ENCODE results near the gene UNC13D. TPM values are rescaled to one million over a fixed set of nuclear protein-coding genes. Genes with fewer than 3 reads are reported as not detected.

The UNC13D gene
- total and polyA plus RNA-seq, 9 of the 15 experiments (the other 6 are each of a cell fraction or from before 2014, with no cell fraction given), result 0.86 to 244 (median 69.2) TPM

GRCh38 chr17:75779250-75779986 is 64.8 kb downstream of the UNC13D start (continued):
- TF ChIP-seq ZNF609 (CRISPR knock-in tag; IDR thresholded peaks at IDR 0.05; ENCODE audit: borderline replicate concordance) (peak; percentile 94; the same call in 1 of the 2 replicates), ZNF766 (CRISPR knock-in tag; conservative IDR thresholded peaks at IDR 0.05) (peak; percentile 79; the same call in 1 of the 2 replicates), SREBF1 (IDR thresholded peaks at IDR 0.05; ENCODE audit: borderline replicate concordance, low read depth, low read length) (no peak), EP300 (IDR thresholded peaks at IDR 0.05; ENCODE audit: low read length) (0 out of 2 replicates have a peak, but pooled peaks have one; percentile 16), KDM5B (IDR thresholded peaks at IDR 0.05; ENCODE audit: insufficient replicate concordance, low read depth, low read length) (peak; percentile 100), ZKSCAN8 (CRISPR knock-in tag; IDR thresholded peaks at IDR 0.05) (no peak), TBP (optimal IDR thresholded peaks at IDR 0.05; ENCODE audit: low read depth, low read length) (no peak), ZKSCAN3 (CRISPR knock-in tag; IDR thresholded peaks at IDR 0.05) (no peak), ZNF717 (CRISPR knock-in tag; IDR thresholded peaks at IDR 0.05) (peak; percentile 83; the same call in 1 of the 2 replicates), POLR3G (IDR thresholded peaks at IDR 0.05; ENCODE audit: extremely low read depth, insufficient read length, insufficient replicate concordance) (no peak), NFRKB (IDR thresholded peaks at IDR 0.05; ENCODE audit: low read depth) (0 out of 2 replicates have a peak, but pooled peaks have one; percentile 35), TARDBP (IDR thresholded peaks at IDR 0.05) (peak; percentile 70; the same call in 1 of the 2 replicates), PTBP1 (IDR thresholded peaks at IDR 0.05; ENCODE audit: low read depth, low read length) (peak; percentile 71), EZH2 (IDR thresholded peaks at IDR 0.05; ENCODE audit: borderline replicate concordance, low read depth, low read length) (no peak), UBTF (IDR thresholded peaks at IDR 0.05; ENCODE audit: borderline replicate concordance in 1 of 2, low read depth in 2 of 2, low read length in 2 of 2) (no peak), CBFA2T3 (IDR thresholded peaks at IDR 0.05) (no peak; the same call in 1 of the 2 replicates), RCOR1 (IDR thresholded peaks at IDR 0.05; ENCODE audit: borderline replicate concordance in 1 of 2, low read depth in 2 of 2, low read length in 2 of 2) (peak in 1 of 2 experiments; percentile 4; a peak in 1 of 4 replicates), PHB (CRISPR knock-in tag; IDR thresholded peaks at IDR 0.05) (peak; percentile 96), MCM2 (IDR thresholded peaks at IDR 0.05; ENCODE audit: low read depth) (no peak), XRCC3 (IDR thresholded peaks at IDR 0.05) (no peak), EWSR1 (IDR thresholded peaks at IDR 0.05; ENCODE audit: borderline replicate concordance, low read depth, partially characterized antibody) (no peak), FOXA3 (CRISPR knock-in tag; conservative IDR thresholded peaks at IDR 0.05 in 1 of 2, IDR thresholded peaks at IDR 0.05 in 1 of 2) (no peak; a peak in 1 of 4 replicates)
